Tibial nerve (tissue), 4 donors: ENCODE results near the gene HJV. TPM values are rescaled to one million over a fixed set of nuclear protein-coding genes. Genes with fewer than 3 reads are reported as not detected.

Experiments
- DNase-seq, 2 donors: peaks; one replicate each; pipeline ENCODE4 v3.0.0-alpha.2; 2019; ENCODE audit warnings: low spot score in 2 of 2
- H3K27ac ChIP-seq, 4 donors: fragments of 200-600 bp; sonication (generic) in 3 of 4; one replicate each; pipeline ENCODE4 v1.5.1; 2017 to 2019; ENCODE audit warnings: mild to moderate bottlenecking in 1 of 4
- H3K27me3 ChIP-seq, 2 donors: fragments of 200-600 bp; sonication (generic) in 1 of 2; one replicate each; pipeline versions ENCODE4 v1.5.1 to v1.6.0; 2017 to 2019
- H3K36me3 ChIP-seq, 3 donors: fragments of 200-600 bp; sonication (generic); one replicate each; pipeline ENCODE4 v1.5.1; 2018 to 2019
- H3K4me1 ChIP-seq, 4 donors: fragments of 200-600 bp; sonication (generic) in 3 of 4; one replicate each; pipeline ENCODE4 v1.5.1; 2017 to 2019
- H3K4me3 ChIP-seq, 4 donors: fragments of 200-600 bp; sonication (generic) in 3 of 4; one replicate each; pipeline ENCODE4 v1.5.1; 2017 to 2019; ENCODE audit warnings: mild to moderate bottlenecking in 1 of 4, moderate library complexity in 1 of 4
- H3K9me3 ChIP-seq, 4 donors: fragments of 200-600 bp; sonication (generic) in 3 of 4; one replicate each; pipeline ENCODE4 v1.5.1; 2017 to 2019
- CTCF ChIP-seq, 5 experiments: fragments of 200-600 bp in 3 of 5; fragments of 450-650 bp in 2 of 5; sonication (generic) in 3 of 5; IDR thresholded peaks; one replicate each; pipeline ENCODE4 v1.5.1; 2016 to 2019; ENCODE audit warnings: antibody characterized with exemption in 5 of 5, mild to moderate bottlenecking in 3 of 5, moderate library complexity in 2 of 5
- EP300 ChIP-seq, 2 donors: sonication (generic); formaldehyde crosslinking; IDR thresholded peaks; one replicate each; pipeline ENCODE4 v1.6.1; 2017; ENCODE audit warnings: antibody characterized with exemption in 2 of 2, mild to moderate bottlenecking in 1 of 2
- POLR2A ChIP-seq, 2 donors: fragments of 450-650 bp; IDR thresholded peaks; one replicate each; pipeline ENCODE4 v1.6.1; 2017; ENCODE audit warnings: antibody characterized with exemption in 2 of 2, mild to moderate bottlenecking in 2 of 2, moderate library complexity in 2 of 2
- WGBS, 2 donors: methylation state at CpG; one replicate each; pipeline ENCODE4 v1.1.5; 2018; 5-methylcytosine and 5-hydroxymethylcytosine counted together
- total RNA-seq, 4 donors: library from RNA; depleted of rRNA; stranded (reverse); fragments of >200 nt; gene quantifications; one replicate each; pipeline ENCODE4 v1.1.0, GENCODE V29; 2016

HJV gene
- total RNA-seq, 4 donors from 2014 or later = not detected

GRCh38 chr1:146022403-146023127 lies 1.0 kb upstream of the HJV start:
- 74 to 90% methylated on average over 7 of the region's 7 CpGs for WGBS, 2 donors
- Histone ChIP-seq H3K4me3 (no peak overlapping the region), H3K27ac (no peak overlapping the region), H3K27me3 (peaks cover 0 to 38% of the 10 kb centered on the region in 2 donors), H3K9me3 (no peaks in the 10 kb centered on the region), H3K4me1 (peaks cover 0 to 12% (median 3%) of the 10 kb centered on the region in 4 donors), H3K36me3 (no peaks in the 10 kb centered on the region)
- no peak for TF ChIP-seq POLR2A (IDR thresholded peaks at IDR 0.05)
- no peak for TF ChIP-seq CTCF (IDR thresholded peaks at IDR 0.05)
- TF ChIP-seq EP300 (IDR thresholded peaks at IDR 0.05) = no peak
- no peak for DNase-seq

GRCh38 chr1:146021050-146021445 lies 487 bp downstream of the HJV start:
- no peak overlapping the region for H3K27ac ChIP-seq
- H3K9me3 ChIP-seq = no peaks in the 10 kb centered on the region
- no peak overlapping the region for H3K4me3 ChIP-seq
- 59 to 67% methylated on average over 1 of the region's 1 CpG for WGBS, 2 donors
- H3K27me3 ChIP-seq = peaks cover 0 to 38% of the 10 kb centered on the region in 2 donors
- peaks cover 0 to 12% (median 3%) of the 10 kb centered on the region in 4 donors for H3K4me1 ChIP-seq
- TF ChIP-seq CTCF (IDR thresholded peaks at IDR 0.05) (no peak), POLR2A (IDR thresholded peaks at IDR 0.05) (no peak), EP300 (IDR thresholded peaks at IDR 0.05) (no peak)
- no peaks in the 10 kb centered on the region for H3K36me3 ChIP-seq
- DNase-seq = no peak

- H3K9me3 ChIP-seq = no peaks in the 10 kb centered on the region
- no peak for DNase-seq
- H3K4me1 ChIP-seq = peaks cover 0 to 12% (median 3%) of the 10 kb centered on the region in 4 donors
- no peak overlapping the region for H3K4me3 ChIP-seq
- H3K27ac ChIP-seq = no peak overlapping the region
- WGBS, 2 donors = 83 to 89% methylated on average over 4 of the region's 4 CpGs
- TF ChIP-seq POLR2A (IDR thresholded peaks at IDR 0.05) = no peak
- peaks cover 0 to 38% of the 10 kb centered on the region in 2 donors for H3K27me3 ChIP-seq
- no peaks in the 10 kb centered on the region for H3K36me3 ChIP-seq
These were observed 1.2 kb downstream of the HJV start for GRCh38 chr1:146020058-146021049.

- TF ChIP-seq CTCF (IDR thresholded peaks at IDR 0.05) (no peak), EP300 (IDR thresholded peaks at IDR 0.05) (no peak), POLR2A (IDR thresholded peaks at IDR 0.05) (no peak)
- no peaks in the 10 kb centered on the region for H3K9me3 ChIP-seq
- H3K4me1 ChIP-seq = peaks cover 0 to 12% (median 3%) of the 10 kb centered on the region in 4 donors
- no peaks in the 10 kb centered on the region for H3K36me3 ChIP-seq
- H3K4me3 ChIP-seq = peak overlapping the region; percentile 12 to 43 (median 26)
- peaks cover 0 to 38% of the 10 kb centered on the region in 2 donors for H3K27me3 ChIP-seq
- WGBS, 2 donors = 17 to 18% methylated on average over 39 to 43 of the region's 43 CpGs
- no peak overlapping the region for H3K27ac ChIP-seq
- DNase-seq = no peak
These were observed 2.1 kb downstream of the HJV start for GRCh38 chr1:146019231-146020057.

- no peak overlapping the region for H3K27ac ChIP-seq
- TF ChIP-seq CTCF (IDR thresholded peaks at IDR 0.05) (no peak), POLR2A (IDR thresholded peaks at IDR 0.05) (no peak), EP300 (IDR thresholded peaks at IDR 0.05) (no peak)
- no peaks in the 10 kb centered on the region for H3K36me3 ChIP-seq
- DNase-seq = no peak
- no peak overlapping the region for H3K4me3 ChIP-seq
- peaks cover 0 to 26% of the 10 kb centered on the region in 2 donors for H3K27me3 ChIP-seq
- 48 to 55% methylated on average over 1 of the region's 1 CpG for WGBS, 2 donors
- peaks cover 0 to 21% (median 6%) of the 10 kb centered on the region in 4 donors for H3K4me1 ChIP-seq
- no peaks in the 10 kb centered on the region for H3K9me3 ChIP-seq
These were observed 4.6 kb downstream of the HJV start for GRCh38 chr1:146016891-146017290.
